ENCODE results near the gene ZCCHC14.

ZCCHC14 gene

GRCh38 chr16:87492721-87493607, at the start of gene ZCCHC14:
TSS of gene ZCCHC14 (minus strand) at chr16:87493024. CDS start at chr16:87492238, 786 bp downstream.
- peak; percentile 52 for DNase-seq (ENCODE audit: low read depth)

DNA sequence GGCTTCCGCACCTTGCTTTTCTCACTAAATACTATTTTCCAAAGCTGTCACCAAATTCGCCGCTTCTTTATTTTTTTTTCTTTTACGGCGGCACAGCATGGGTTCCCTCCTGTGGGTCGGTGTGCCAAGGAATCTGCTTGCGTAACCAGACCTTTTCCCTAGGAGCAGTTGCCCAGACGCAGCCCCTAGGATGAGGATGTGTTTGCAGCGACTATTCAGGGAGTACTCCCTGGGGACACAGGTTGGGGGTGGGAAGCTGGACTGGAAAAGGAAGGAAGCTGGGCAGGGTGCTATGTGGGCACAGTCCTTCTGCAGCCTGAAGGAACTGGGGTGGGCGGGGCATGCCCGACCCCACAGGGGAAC, 49.0 kb upstream of the ZCCHC14 start:
- no peak for DNase-seq (ENCODE audit: low read depth)

GRCh38 chr16:87541147-87541871, 48.5 kb upstream of the ZCCHC14 start:
- DNase-seq (ENCODE audit: low read depth), result no peak

- no peak for DNase-seq (ENCODE audit: low read depth)
These were observed 48.0 kb upstream of the ZCCHC14 start for GRCh38 chr16:87540897-87541146.

- no peak for DNase-seq (ENCODE audit: low read depth)
These were observed 47.5 kb upstream of the ZCCHC14 start for GRCh38 chr16:87540072-87540896.

DNA sequence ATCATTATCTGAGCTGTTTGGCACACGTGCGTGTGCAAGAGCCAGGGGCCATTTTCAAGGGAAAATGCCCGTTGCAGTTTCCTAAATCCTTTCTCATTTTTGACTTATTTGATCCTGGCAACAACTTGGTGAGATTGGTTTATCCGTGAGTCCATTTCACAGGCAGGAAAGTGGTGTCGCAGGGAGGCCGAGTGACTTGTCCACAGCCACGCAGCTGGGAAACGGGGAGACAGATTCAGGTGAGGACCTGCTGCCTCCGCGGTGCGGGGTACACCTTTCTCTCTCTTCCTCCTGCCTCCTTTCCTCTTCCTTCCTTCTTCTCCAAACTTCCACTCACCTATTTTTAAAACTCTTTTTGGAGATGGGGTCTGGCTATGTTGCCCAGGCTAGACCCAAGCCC, 46.3 kb upstream of the ZCCHC14 start:
- DNase-seq (ENCODE audit: low read depth), result no peak

DNA sequence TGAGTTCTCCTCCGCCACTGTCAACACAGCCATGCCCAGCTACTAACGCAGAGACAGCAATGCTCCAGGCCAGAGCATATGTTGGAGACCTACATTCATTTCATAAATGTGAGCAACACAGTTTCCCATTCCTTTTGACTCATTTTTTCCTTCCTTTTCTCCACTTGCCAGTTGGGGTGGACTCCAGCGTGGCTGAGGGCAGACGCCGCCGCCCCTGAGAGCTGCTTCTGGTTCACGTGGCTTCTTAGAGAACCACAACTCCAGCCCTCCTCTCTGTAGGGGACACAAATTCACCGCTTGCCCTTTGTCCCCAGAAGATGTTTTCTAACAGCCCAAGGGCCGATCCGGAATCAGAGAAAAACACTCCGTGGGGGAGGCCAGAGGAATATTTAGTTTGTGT, 45.8 kb upstream of the ZCCHC14 start:
- DNase-seq (ENCODE audit: low read depth), result no peak

GRCh38 chr16:87538160-87538559, 45.3 kb upstream of the ZCCHC14 start:
- no peak for DNase-seq (ENCODE audit: low read depth)

DNA sequence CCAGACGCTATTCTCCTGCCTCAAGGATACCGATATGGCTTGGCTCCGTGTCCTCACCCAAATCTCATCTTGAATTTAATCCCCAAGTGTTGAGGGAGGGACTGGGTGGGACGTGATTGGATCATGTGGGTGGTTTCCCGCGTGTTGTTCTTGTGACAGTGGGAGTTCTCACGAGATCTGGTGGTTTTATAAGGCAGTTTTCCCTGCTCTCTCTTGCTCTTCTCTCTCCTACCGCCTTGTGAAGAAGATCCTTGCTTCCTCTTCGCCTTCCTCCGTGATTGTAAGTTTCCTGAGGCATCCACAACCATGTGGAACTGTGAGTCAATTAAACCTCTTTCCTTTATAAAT, 43.9 kb upstream of the ZCCHC14 start:
- no peak for DNase-seq (ENCODE audit: low read depth)

GRCh38 chr16:87535855-87536794, 43.3 kb upstream of the ZCCHC14 start:
- no peak for DNase-seq (ENCODE audit: low read depth)

DNA sequence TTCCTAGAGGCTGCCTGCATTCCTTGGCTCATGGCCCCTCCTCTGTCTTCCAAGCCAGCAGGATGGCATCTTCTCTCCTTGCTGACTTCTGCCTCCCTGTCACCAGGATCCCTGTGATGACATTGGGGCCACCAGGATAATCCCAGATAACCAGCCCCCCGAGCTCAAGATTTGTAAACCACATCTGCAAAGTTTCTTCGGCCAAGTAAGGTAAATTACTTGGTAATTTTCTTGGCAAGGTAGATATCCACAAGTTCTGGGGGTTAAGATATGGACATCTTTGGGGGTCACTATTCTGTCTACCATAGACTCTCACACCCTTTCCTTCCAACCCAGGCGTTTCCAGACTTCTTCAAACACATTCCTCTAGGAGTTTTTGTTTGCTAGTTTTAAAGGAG, 42.6 kb upstream of the ZCCHC14 start:
- DNase-seq (ENCODE audit: low read depth), result no peak

DNA sequence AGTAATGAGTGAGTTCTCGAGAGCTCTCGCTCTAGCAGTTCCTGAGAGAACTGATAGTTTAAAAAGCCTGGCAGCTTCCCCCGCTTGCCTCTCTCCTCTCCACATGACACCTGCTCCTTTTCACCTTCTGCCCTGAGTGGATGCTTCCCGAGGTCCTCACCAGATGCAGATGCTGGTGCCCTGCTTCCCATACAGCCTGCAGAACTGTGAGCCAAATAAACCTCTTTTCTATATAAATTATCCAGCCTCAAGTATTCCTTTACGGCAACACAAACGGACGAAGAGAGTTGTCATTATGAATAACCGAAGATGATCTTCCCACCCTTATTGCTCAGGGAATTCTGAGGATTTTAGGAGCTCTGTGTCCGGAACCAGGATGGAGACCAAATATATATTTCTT, 41.9 kb upstream of the ZCCHC14 start:
- DNase-seq (ENCODE audit: low read depth), result no peak

DNA sequence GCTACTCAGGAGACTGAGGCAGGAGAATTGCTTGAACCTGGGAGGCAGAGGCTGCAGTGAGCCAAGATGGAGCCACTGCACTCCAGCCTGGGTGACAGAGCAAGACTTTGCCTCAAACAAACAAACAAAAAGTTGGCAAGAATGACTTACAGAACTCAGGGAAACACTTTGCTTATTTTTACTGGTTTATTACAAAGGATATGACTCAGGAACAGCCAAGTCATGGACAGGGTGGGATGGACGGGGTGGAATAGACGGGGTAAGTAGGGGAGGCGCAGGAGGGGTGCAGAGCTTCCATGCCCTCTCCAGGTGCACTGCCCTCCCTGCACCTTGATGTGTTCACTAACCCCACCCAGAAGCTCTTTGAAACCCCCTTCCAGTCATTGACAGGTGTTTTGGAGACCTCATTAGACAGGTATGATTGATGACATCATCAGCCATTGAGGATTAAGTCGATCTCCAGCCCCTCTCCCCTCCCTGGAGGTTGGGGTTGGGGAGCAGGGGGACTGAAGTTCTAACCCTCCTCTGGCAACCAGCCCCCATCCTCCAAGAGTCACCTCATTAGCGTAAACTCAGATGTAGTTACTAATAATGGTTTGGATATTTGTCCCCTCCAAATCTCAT, 41.3 kb upstream of the ZCCHC14 start:
- DNase-seq (ENCODE audit: low read depth), result no peak

GRCh38 chr16:87533061-87533460, 40.2 kb upstream of the ZCCHC14 start:
- DNase-seq (ENCODE audit: low read depth), result no peak

GRCh38 chr16:87531418-87531817, 38.6 kb upstream of the ZCCHC14 start:
- no peak for DNase-seq (ENCODE audit: low read depth)

GRCh38 chr16:87528690-87529579, 36.1 kb upstream of the ZCCHC14 start:
- no peak for DNase-seq (ENCODE audit: low read depth)

DNA sequence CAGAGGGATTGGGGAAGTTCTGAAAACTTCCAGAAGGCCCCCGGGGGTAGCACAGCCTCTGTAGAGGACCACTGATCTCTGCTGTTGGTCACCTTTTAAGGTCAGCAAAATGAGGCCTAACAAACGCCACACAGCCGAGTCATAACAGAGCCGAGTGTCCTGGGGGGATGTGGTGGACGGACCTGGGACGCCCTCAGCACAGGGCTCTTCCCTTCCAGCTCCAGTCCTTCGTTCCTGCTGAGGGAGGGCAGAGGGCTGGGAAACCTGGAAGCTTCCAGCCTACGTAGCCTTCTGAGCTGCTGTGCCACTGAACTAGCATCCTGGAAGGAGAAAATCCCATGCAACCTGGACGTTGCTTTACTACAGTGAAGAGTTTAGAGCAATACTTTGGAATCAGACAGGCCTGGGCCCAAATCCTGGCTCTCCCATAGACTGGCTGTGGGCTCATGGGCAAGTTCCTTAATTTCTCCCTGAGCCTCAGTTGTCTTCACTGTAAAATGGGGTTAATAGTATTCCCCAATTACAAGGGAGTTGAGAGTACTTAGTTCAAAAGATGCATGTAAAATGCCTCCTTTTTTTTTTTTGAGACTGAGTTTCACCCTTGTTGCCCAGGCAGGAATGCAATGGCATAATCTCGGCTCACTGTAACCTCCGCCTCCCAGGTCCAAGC, 34.4 kb upstream of the ZCCHC14 start:
- DNase-seq (ENCODE audit: low read depth), result no peak

DNA sequence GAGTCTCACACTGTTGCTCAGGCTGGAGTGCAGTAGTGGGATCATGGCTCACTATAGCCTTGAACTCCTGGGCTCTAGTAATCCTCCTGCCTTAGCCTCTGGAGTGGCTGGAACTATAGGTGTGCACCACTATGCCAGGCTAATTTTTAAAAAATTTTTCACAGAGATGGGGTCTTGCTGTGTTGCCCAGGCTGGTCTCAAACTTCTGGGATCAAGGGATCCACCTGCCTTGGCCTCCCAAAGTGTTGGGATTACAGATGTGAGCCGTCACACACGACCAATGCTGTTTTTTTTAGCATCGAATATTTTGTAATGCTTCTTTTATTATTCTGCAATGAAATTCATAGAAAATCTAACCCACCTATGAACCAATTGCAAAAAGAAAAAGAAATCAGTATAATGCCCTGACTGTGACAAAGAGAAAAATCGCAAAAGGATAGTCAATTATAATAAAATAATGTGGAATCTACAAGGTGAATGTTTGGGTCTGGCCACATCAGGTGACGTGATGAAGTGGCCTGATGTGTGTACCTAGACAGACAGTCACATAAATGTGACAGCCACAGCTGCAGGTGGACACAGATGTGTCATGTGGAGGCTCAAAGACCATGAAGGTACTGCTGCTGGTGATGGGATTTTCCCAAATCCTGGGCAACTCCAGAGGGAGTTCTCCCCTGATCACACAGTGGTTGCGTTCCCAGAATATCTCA, 33.6 kb upstream of the ZCCHC14 start:
- DNase-seq (ENCODE audit: low read depth), result no peak

DNA sequence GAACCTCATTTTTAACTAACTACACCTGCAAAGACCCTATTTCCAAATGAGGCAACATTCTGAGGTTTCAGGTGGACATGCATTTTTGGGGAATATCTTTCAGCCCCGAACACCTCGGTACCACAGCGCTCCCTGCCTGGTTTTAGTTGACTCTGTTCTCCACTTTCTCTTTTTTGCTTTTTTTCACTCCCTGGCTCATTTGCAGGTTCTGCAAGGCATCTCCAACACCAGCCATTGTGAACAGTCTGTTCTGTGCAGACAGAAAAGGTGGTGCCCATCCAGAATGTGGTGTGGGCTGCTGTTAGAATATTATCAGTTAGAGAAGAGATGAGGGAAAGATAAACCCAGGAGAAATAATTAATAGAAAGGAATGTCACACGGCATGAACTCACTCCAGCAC, 32.5 kb upstream of the ZCCHC14 start:
- DNase-seq (ENCODE audit: low read depth), result no peak
